OCI-LY1 (cell line): ENCODE measurements around the gene MIEN1.

Experiments used
- H2AFZ ChIP-seq: fragments of 200-600 bp; sonication (generic), shearing (Covaris generic); 2 replicates; pipeline ENCODE4 v1.6.0; 2014; ENCODE audit warnings: antibody characterized with exemption, mild to moderate bottlenecking, low read length
- H3F3A ChIP-seq: fragments of 200-600 bp; sonication (generic), shearing (Covaris generic); 2 replicates; pipeline ENCODE4 v1.6.0; 2014; ENCODE audit warnings: mild to moderate bottlenecking, antibody characterized with exemption, low read length, moderate library complexity; ENCODE audit not compliant: insufficient read depth
- H3K27ac ChIP-seq: fragments of 200-600 bp; sonication (generic); 2 replicates; pipeline ENCODE4 v1.5.1; 2014; ENCODE audit warnings: low read length, mixed run types, mild to moderate bottlenecking, low read depth; ENCODE audit not compliant: poor library complexity, severe bottlenecking
- H3K27me3 ChIP-seq: fragments of 200-600 bp; sonication (generic); 2 replicates; pipeline ENCODE4 v1.6.0; 2014; ENCODE audit warnings: antibody characterized with exemption, mild to moderate bottlenecking, low read length, moderate library complexity; ENCODE audit not compliant: insufficient read depth
- H3K36me3 ChIP-seq: fragments of 200-600 bp; sonication (generic); 2 replicates; pipeline ENCODE4 v1.6.1; 2014; ENCODE audit warnings: mild to moderate bottlenecking, antibody characterized with exemption, low read length, moderate library complexity, mixed read lengths; ENCODE audit not compliant: insufficient read depth
- H3K4me1 ChIP-seq: fragments of 200-600 bp; sonication (generic); 2 replicates; pipeline ENCODE4 v1.5.1; 2014; ENCODE audit warnings: mild to moderate bottlenecking, low read length, moderate library complexity; ENCODE audit not compliant: insufficient read depth, severe bottlenecking
- H3K4me2 ChIP-seq: fragments of 200-600 bp; sonication (generic), shearing (Covaris generic); 2 replicates; pipeline ENCODE4 v1.6.1; 2014; ENCODE audit warnings: low read length
- H3K4me3 ChIP-seq: fragments of 200-600 bp; sonication (generic); 2 replicates; pipeline ENCODE4 v1.5.1; 2014; ENCODE audit warnings: low read length, low read depth, mild to moderate bottlenecking, mixed read lengths; ENCODE audit not compliant: poor library complexity, severe bottlenecking
- H3K79me2 ChIP-seq: fragments of 200-600 bp; shearing (Covaris generic); 2 replicates; pipeline ENCODE4 v1.6.1; 2016; ENCODE audit warnings: mixed run types, low read length, mixed read lengths; ENCODE audit not compliant: insufficient read depth
- H3K9ac ChIP-seq: fragments of 200-600 bp; sonication (generic), shearing (Covaris generic); 2 replicates; pipeline ENCODE4 v1.6.1; 2014; ENCODE audit warnings: mild to moderate bottlenecking, low read length, mixed read lengths
- H3K9me2 ChIP-seq: fragments of 200-600 bp; sonication (generic), shearing (Covaris generic); 2 replicates; pipeline ENCODE4 v1.6.1; 2014; ENCODE audit warnings: low read depth, mild to moderate bottlenecking, low read length, mixed read lengths
- H3K9me3 ChIP-seq: fragments of 200-600 bp; shearing (Covaris generic); 2 replicates; pipeline ENCODE4 v1.6.1; 2014; ENCODE audit warnings: low read length, mixed read lengths
- H4K20me1 ChIP-seq: fragments of 200-600 bp; sonication (generic), shearing (Covaris generic); 2 replicates; pipeline ENCODE4 v1.6.0; 2016; ENCODE audit warnings: mild to moderate bottlenecking, low read length; ENCODE audit not compliant: insufficient read depth
- EZH2 ChIP-seq: fragments of 200-600 bp; sonication (generic), shearing (Covaris generic); IDR thresholded peaks from 2 replicates; pipeline ENCODE4 v1.8.0; 2017; ENCODE audit warnings: borderline replicate concordance, mixed run types, mild to moderate bottlenecking, antibody characterized with exemption, low read length, moderate library complexity, mixed read lengths
- TF ChIP-seq, protein P1 (sequence below): fragments of 200-600 bp; sonication (generic), shearing (Covaris generic); IDR thresholded peaks from 2 replicates; pipeline ENCODE4 v1.5.1; 2017; ENCODE audit warnings: mild to moderate bottlenecking, antibody characterized with exemption, low read length, moderate library complexity, mixed read lengths

Gene MIEN1

GRCh38 chr17:39719563-39720355, 10.6 kb downstream of the MIEN1 start:
- no peaks in the 10 kb centered on the region for H3K27me3 ChIP-seq
- H3K27ac ChIP-seq: no peak overlapping the region
- no peak overlapping the region for H3K4me2 ChIP-seq
- H3K4me1 ChIP-seq: no peaks in the 10 kb centered on the region
- TF ChIP-seq, protein P1, sequence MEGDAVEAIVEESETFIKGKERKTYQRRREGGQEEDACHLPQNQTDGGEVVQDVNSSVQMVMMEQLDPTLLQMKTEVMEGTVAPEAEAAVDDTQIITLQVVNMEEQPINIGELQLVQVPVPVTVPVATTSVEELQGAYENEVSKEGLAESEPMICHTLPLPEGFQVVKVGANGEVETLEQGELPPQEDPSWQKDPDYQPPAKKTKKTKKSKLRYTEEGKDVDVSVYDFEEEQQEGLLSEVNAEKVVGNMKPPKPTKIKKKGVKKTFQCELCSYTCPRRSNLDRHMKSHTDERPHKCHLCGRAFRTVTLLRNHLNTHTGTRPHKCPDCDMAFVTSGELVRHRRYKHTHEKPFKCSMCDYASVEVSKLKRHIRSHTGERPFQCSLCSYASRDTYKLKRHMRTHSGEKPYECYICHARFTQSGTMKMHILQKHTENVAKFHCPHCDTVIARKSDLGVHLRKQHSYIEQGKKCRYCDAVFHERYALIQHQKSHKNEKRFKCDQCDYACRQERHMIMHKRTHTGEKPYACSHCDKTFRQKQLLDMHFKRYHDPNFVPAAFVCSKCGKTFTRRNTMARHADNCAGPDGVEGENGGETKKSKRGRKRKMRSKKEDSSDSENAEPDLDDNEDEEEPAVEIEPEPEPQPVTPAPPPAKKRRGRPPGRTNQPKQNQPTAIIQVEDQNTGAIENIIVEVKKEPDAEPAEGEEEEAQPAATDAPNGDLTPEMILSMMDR: no peak
- TF ChIP-seq EZH2: no peak
- no peaks in the 10 kb centered on the region for H3F3A ChIP-seq
- H3K9ac ChIP-seq: no peak overlapping the region
- H3K36me3 ChIP-seq: no peaks in the 10 kb centered on the region
- no peak overlapping the region for H3K4me3 ChIP-seq
- no peak overlapping the region for H2AFZ ChIP-seq
- no peaks in the 10 kb centered on the region for H3K9me3 ChIP-seq
- H4K20me1 ChIP-seq: no peaks in the 10 kb centered on the region
- H3K9me2 ChIP-seq: no peaks in the 10 kb centered on the region
- H3K79me2 ChIP-seq: no peaks in the 10 kb centered on the region

DNA sequence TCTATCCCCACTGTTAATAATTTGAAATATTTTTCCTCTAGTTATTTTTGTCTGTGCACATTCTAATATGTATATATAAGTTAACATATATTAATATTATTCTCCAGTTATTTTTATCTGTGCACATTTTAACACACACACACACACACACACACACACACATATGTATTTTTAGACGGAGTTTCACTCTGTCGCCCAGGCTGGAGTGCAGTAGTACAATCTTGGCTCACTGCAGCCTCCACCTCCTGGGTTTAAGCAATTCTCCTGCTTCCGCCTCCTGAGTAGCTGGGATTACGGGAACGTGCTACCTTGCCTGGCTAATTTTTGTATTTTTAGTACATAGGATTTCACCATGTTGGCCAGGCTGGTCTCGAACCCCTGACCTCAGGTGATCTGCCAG, 12.7 kb downstream of the MIEN1 start:
- H3K9me3 ChIP-seq: no peaks in the 10 kb centered on the region
- no peaks in the 10 kb centered on the region for H3K9me2 ChIP-seq
- no peak overlapping the region for H3K27ac ChIP-seq
- no peak overlapping the region for H3K9ac ChIP-seq
- H3K4me1 ChIP-seq: no peaks in the 10 kb centered on the region
- no peaks in the 10 kb centered on the region for H4K20me1 ChIP-seq
- H3K4me3 ChIP-seq: no peak overlapping the region
- no peak overlapping the region for H3K4me2 ChIP-seq
- H3K27me3 ChIP-seq: no peaks in the 10 kb centered on the region
- H3F3A ChIP-seq: no peaks in the 10 kb centered on the region
- no peaks in the 10 kb centered on the region for H3K36me3 ChIP-seq
- no peaks in the 10 kb centered on the region for H3K79me2 ChIP-seq
- no peak overlapping the region for H2AFZ ChIP-seq
- TF ChIP-seq, protein P1: no peak
- no peak for TF ChIP-seq EZH2

DNA sequence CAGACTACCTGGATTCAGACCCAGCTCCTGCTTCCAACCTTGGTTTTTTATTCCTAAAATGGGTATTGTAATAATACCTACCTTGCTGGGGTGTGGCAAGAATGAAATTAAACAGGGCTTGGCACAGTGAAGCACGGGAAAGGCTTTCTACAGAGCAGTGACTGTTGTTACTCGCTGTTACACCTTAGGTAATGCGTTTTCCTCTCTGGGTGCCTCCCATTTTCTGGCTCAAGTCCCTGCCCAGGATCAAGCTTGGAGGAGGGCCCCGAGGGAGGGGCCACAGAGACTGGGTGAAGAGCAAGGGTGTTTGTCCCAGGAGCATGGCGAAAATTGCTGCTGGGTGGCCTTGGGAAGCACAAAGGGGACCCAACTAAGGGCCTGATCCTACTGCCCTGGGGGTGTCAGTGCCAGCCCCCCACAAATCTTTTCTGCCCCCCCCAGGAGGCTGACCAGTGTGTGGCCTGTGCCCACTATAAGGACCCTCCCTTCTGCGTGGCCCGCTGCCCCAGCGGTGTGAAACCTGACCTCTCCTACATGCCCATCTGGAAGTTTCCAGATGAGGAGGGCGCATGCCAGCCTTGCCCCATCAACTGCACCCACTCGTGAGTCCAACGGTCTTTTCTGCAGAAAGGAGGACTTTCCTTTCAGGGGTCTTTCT, 13.3 kb downstream of the MIEN1 start:
- Histone ChIP-seq H3K4me1 (no peaks in the 10 kb centered on the region), H3K36me3 (no peaks in the 10 kb centered on the region), H3K9me3 (no peaks in the 10 kb centered on the region), H3K9me2 (no peaks in the 10 kb centered on the region), H3K4me2 (no peak overlapping the region), H2AFZ (no peak overlapping the region), H3K79me2 (no peaks in the 10 kb centered on the region), H3K9ac (no peak overlapping the region), H3F3A (no peaks in the 10 kb centered on the region), H3K27ac (no peak overlapping the region), H3K27me3 (no peaks in the 10 kb centered on the region), H4K20me1 (no peaks in the 10 kb centered on the region), H3K4me3 (no peak overlapping the region)
- TF ChIP-seq, protein P1: no peak
- TF ChIP-seq EZH2: no peak
